Measurements from ENCODE around the gene DHX15. TPM values are rescaled to one million over a fixed set of nuclear protein-coding genes. Genes with fewer than 3 reads are reported as not detected.

Gene DHX15
- total RNA-seq, 1 donor from 2014 or later: 102 TPM

GRCh38 chr4:24557026-24558025 is 27.0 kb downstream of the DHX15 start:
- Mint-ChIP-seq H3K36me3 (ENCODE audit: unreplicated experiment) (peaks cover 20% of the 10 kb centered on the region), H3K9me3 (ENCODE audit: unreplicated experiment) (no peaks in the 10 kb centered on the region), H3K27me3 (ENCODE audit: unreplicated experiment) (no peaks in the 10 kb centered on the region), H3K4me3 (ENCODE audit: unreplicated experiment) (no peak overlapping the region), H3K4me1 (ENCODE audit: unreplicated experiment) (peaks cover 40% of the 10 kb centered on the region), H3K27ac (ENCODE audit: unreplicated experiment) (peak overlapping the region; percentile 16)
- DNase-seq (ENCODE audit: extremely low spot score, unreplicated experiment): no peak
- no peak for TF ChIP-seq CTCF (IDR thresholded peaks at IDR 0.05)

GRCh38 chr4:24551492-24552289 is 32.7 kb downstream of the DHX15 start:
- no peak overlapping the region for H3K27ac Mint-ChIP-seq (ENCODE audit: unreplicated experiment)
- peaks cover 15% of the 10 kb centered on the region for H3K4me1 Mint-ChIP-seq (ENCODE audit: unreplicated experiment)
- no peak for DNase-seq (ENCODE audit: extremely low spot score, unreplicated experiment)
- H3K36me3 Mint-ChIP-seq (ENCODE audit: unreplicated experiment): peaks cover 26% of the 10 kb centered on the region
- H3K4me3 Mint-ChIP-seq (ENCODE audit: unreplicated experiment): no peak overlapping the region
- H3K27me3 Mint-ChIP-seq (ENCODE audit: unreplicated experiment): no peaks in the 10 kb centered on the region
- peak; percentile 48 for TF ChIP-seq CTCF (IDR thresholded peaks at IDR 0.05)
- H3K9me3 Mint-ChIP-seq (ENCODE audit: unreplicated experiment): no peaks in the 10 kb centered on the region

GRCh38 chr4:24550441-24551175 is 33.7 kb downstream of the DHX15 start:
- H3K9me3 Mint-ChIP-seq (ENCODE audit: unreplicated experiment): no peaks in the 10 kb centered on the region
- H3K27ac Mint-ChIP-seq (ENCODE audit: unreplicated experiment): no peak overlapping the region
- DNase-seq (ENCODE audit: extremely low spot score, unreplicated experiment): no peak
- peaks cover 22% of the 10 kb centered on the region for H3K36me3 Mint-ChIP-seq (ENCODE audit: unreplicated experiment)
- no peaks in the 10 kb centered on the region for H3K27me3 Mint-ChIP-seq (ENCODE audit: unreplicated experiment)
- H3K4me3 Mint-ChIP-seq (ENCODE audit: unreplicated experiment): no peak overlapping the region
- TF ChIP-seq CTCF (IDR thresholded peaks at IDR 0.05): no peak
- H3K4me1 Mint-ChIP-seq (ENCODE audit: unreplicated experiment): peaks cover 15% of the 10 kb centered on the region

- Mint-ChIP-seq H3K4me3 (ENCODE audit: unreplicated experiment) (no peak overlapping the region), H3K27ac (ENCODE audit: unreplicated experiment) (no peak overlapping the region), H3K9me3 (ENCODE audit: unreplicated experiment) (no peaks in the 10 kb centered on the region), H3K36me3 (ENCODE audit: unreplicated experiment) (peaks cover 16% of the 10 kb centered on the region), H3K4me1 (ENCODE audit: unreplicated experiment) (peaks cover 37% of the 10 kb centered on the region), H3K27me3 (ENCODE audit: unreplicated experiment) (no peaks in the 10 kb centered on the region)
- no peak for TF ChIP-seq CTCF (IDR thresholded peaks at IDR 0.05)
- DNase-seq (ENCODE audit: extremely low spot score, unreplicated experiment): no peak
These were observed 36.4 kb downstream of the DHX15 start for GRCh38 chr4:24547979-24548378.
